HEK293T (cell line): Measurements from ENCODE around the gene TRIM44.

ENCODE experiments used
- ARNT ChIP-seq: fragments of 450-650 bp; IDR thresholded peaks from 2 replicates; pipeline ENCODE4 v1.6.1; 2017; ENCODE audit warnings: mild to moderate bottlenecking
- BHLHE40 ChIP-seq: fragments of 450-650 bp; IDR thresholded peaks from 2 replicates; pipeline ENCODE4 v1.6.1; 2016; ENCODE audit warnings: mild to moderate bottlenecking, moderate library complexity, borderline replicate concordance
- CTBP1 ChIP-seq: fragments of 450-650 bp; IDR thresholded peaks from 2 replicates; pipeline ENCODE4 v1.6.1; 2016; ENCODE audit warnings: borderline replicate concordance
- ELF4 ChIP-seq: fragments of 450-650 bp; IDR thresholded peaks from 2 replicates; pipeline ENCODE4 v1.6.1; 2017; ENCODE audit warnings: antibody characterized with exemption
- FOXA1 ChIP-seq: fragments of 450-650 bp; IDR thresholded peaks from 2 replicates; pipeline ENCODE4 v1.6.1; 2016; ENCODE audit warnings: mild to moderate bottlenecking
- FOXM1 ChIP-seq: fragments of 450-650 bp; IDR thresholded peaks from 2 replicates; pipeline ENCODE4 v1.6.1; 2017; ENCODE audit warnings: mild to moderate bottlenecking, borderline replicate concordance
- L3MBTL2 ChIP-seq: fragments of 450-650 bp; conservative IDR thresholded peaks from 2 replicates; pipeline ENCODE4 v1.6.1; 2016; ENCODE audit warnings: mild to moderate bottlenecking
- SP1 ChIP-seq: fragments of 450-650 bp; IDR thresholded peaks from 2 replicates; pipeline ENCODE4 v1.6.1; 2017
- SUZ12 ChIP-seq: fragments of 450-650 bp; IDR thresholded peaks from 2 replicates; pipeline ENCODE4 v1.6.1; 2016; ENCODE audit warnings: mild to moderate bottlenecking
- TARDBP ChIP-seq: fragments of 450-650 bp; IDR thresholded peaks from 2 replicates; pipeline ENCODE4 v1.6.1; 2016
- ZNF384 ChIP-seq: fragments of 450-650 bp; IDR thresholded peaks from 2 replicates; pipeline ENCODE4 v1.6.1; 2016
- TF ChIP-seq, protein P1 (sequence below): fragments of 450-650 bp; IDR thresholded peaks from 2 replicates; pipeline ENCODE4 v1.6.1; 2016

DNA sequence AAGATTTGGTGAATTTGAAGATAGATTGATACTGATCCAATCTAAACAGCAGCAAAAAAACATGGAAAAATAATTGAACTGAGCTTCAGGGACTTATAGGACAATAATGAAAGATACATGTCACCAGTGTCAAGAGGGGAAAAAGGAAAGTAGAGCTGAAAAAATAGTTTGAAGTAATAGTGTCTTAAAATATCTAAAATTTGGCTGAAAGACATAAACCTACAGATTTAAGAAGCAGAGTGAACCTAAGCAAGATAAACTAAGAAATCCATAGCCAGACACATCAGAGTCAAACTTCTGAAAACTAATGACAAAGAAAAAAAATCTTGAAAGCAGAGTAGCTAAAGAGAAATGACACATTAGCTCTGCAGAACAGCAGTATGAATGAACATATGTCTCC, 67.7 kb downstream of the TRIM44 start:
- TF ChIP-seq ELF4 (no peak), SP1 (no peak), SUZ12 (no peak), ARNT (no peak), FOXA1 (no peak), FOXM1 (no peak), ZNF384 (no peak), BHLHE40 (no peak), TARDBP (no peak), L3MBTL2 (no peak), CTBP1 (no peak)
- TF ChIP-seq, protein P1, sequence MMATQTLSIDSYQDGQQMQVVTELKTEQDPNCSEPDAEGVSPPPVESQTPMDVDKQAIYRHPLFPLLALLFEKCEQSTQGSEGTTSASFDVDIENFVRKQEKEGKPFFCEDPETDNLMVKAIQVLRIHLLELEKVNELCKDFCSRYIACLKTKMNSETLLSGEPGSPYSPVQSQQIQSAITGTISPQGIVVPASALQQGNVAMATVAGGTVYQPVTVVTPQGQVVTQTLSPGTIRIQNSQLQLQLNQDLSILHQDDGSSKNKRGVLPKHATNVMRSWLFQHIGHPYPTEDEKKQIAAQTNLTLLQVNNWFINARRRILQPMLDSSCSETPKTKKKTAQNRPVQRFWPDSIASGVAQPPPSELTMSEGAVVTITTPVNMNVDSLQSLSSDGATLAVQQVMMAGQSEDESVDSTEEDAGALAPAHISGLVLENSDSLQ, result no peak
